Measurements from ENCODE around the gene NCBP3. TPM values are rescaled to one million over a fixed set of nuclear protein-coding genes. Genes with fewer than 3 reads are reported as not detected.

NCBP3 gene
- total and polyA plus RNA-seq, 2 of the 4 experiments (the other 2 are of a cell fraction) = 10.8 to 13.5 TPM

GRCh38 chr17:3755335-3756030 lies 90.6 kb downstream of the NCBP3 start:
- dilution Hi-C loops (cut with HindIII; ENCODE audit: low sequenced_read_pairs, unreplicated experiment) = no loop called here

More at GRCh38 chr17:3755335-3756030, 90.6 kb downstream of the NCBP3 start:
- no peak for DNase-seq
- WGBS, 2 experiments (ENCODE audit: extremely low coverage in 2 of 2, insufficient read length in 1 of 2) = 31% methylated on average over 6 of the region's 20 CpGs; no CpG with 5 or more reads in 1 of the 2 experiments
- H3K4me3 ChIP-seq (ENCODE audit: insufficient read depth, low read depth, low read length) = no peak overlapping the region
- no peak overlapping the region for H3K18ac ChIP-seq (ENCODE audit: low read depth, low read length)
- H3K23ac ChIP-seq (ENCODE audit: low read depth, low read length) = no peak overlapping the region
- no peak overlapping the region for H3K56ac ChIP-seq (ENCODE audit: extremely low read depth, insufficient read depth, low read length)
- H3K4me2 ChIP-seq (ENCODE audit: low read depth, low read length) = no peak overlapping the region
- no peaks in the 10 kb centered on the region for H3K36me3 ChIP-seq (ENCODE audit: control insufficient read depth, insufficient read depth, low read length)
- no peak overlapping the region for H3K9ac ChIP-seq (ENCODE audit: low read depth, low read length)
- no peak overlapping the region for H4K91ac ChIP-seq (ENCODE audit: insufficient read depth, low read depth, low read length)
- H4K5ac ChIP-seq (ENCODE audit: low read depth, low read length) = no peak overlapping the region
- H4K8ac ChIP-seq (ENCODE audit: low read depth in 2 of 2, low read length in 2 of 2) = no peak overlapping the region
- TF ChIP-seq CEBPB (IDR thresholded peaks at IDR 0.05; ENCODE audit: low read depth, low read length) (no peak), BHLHE40 (IDR thresholded peaks at IDR 0.05; ENCODE audit: low read depth, low read length) (no peak), RFX5 (IDR thresholded peaks at IDR 0.05; ENCODE audit: low read depth, low read length) (no peak), POLR2A (IDR thresholded peaks at IDR 0.05; ENCODE audit: low read depth, low read length) (no peak), FOS (IDR thresholded peaks at IDR 0.05; ENCODE audit: low read depth, low read length) (no peak), MAFK (IDR thresholded peaks at IDR 0.05; ENCODE audit: low read depth, low read length) (no peak), MAZ (IDR thresholded peaks at IDR 0.05; ENCODE audit: borderline replicate concordance, low read depth, low read length) (no peak), RAD21 (IDR thresholded peaks at IDR 0.05; ENCODE audit: low read length) (no peak), NFE2L2 (IDR thresholded peaks at IDR 0.05; ENCODE audit: low read depth, low read length) (no peak), SMC3 (IDR thresholded peaks at IDR 0.05; ENCODE audit: low read depth, low read length) (no peak), CHD1 (IDR thresholded peaks at IDR 0.05; ENCODE audit: low read depth, low read length) (no peak), MXI1 (IDR thresholded peaks at IDR 0.05; ENCODE audit: borderline replicate concordance, low read depth, low read length) (no peak), CTCF (conservative IDR thresholded peaks at IDR 0.05; ENCODE audit: low read depth, low read length) (no peak), RCOR1 (IDR thresholded peaks at IDR 0.05; ENCODE audit: insufficient replicate concordance, low read length) (no peak)
- TF ChIP-seq, protein P1, sequence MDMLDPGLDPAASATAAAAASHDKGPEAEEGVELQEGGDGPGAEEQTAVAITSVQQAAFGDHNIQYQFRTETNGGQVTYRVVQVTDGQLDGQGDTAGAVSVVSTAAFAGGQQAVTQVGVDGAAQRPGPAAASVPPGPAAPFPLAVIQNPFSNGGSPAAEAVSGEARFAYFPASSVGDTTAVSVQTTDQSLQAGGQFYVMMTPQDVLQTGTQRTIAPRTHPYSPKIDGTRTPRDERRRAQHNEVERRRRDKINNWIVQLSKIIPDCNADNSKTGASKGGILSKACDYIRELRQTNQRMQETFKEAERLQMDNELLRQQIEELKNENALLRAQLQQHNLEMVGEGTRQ (IDR thresholded peaks at IDR 0.05; ENCODE audit: low read depth, low read length) = no peak
- TF ChIP-seq, protein P2, sequence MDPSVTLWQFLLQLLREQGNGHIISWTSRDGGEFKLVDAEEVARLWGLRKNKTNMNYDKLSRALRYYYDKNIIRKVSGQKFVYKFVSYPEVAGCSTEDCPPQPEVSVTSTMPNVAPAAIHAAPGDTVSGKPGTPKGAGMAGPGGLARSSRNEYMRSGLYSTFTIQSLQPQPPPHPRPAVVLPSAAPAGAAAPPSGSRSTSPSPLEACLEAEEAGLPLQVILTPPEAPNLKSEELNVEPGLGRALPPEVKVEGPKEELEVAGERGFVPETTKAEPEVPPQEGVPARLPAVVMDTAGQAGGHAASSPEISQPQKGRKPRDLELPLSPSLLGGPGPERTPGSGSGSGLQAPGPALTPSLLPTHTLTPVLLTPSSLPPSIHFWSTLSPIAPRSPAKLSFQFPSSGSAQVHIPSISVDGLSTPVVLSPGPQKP (IDR thresholded peaks at IDR 0.05; ENCODE audit: borderline replicate concordance, low read depth, low read length) = no peak
- H3K14ac ChIP-seq (replicated peaks; ENCODE audit: low read depth, low read length) = no peak overlapping the region
- H3K9me1 ChIP-seq (ENCODE audit: insufficient read depth, low read length) = no peaks in the 10 kb centered on the region
- no peaks in the 10 kb centered on the region for H3K4me1 ChIP-seq (ENCODE audit: control insufficient read depth, insufficient read depth, low read length)
- peaks cover 11% of the 10 kb centered on the region for H3K9me3 ChIP-seq (ENCODE audit: control insufficient read depth, insufficient read depth, low read length)
- H3K27me3 ChIP-seq (ENCODE audit: control insufficient read depth, insufficient read depth, low read length) = peaks cover 41% of the 10 kb centered on the region
- H2AK9ac ChIP-seq (replicated peaks; ENCODE audit: low read depth, low read length, poor library complexity) = no peak overlapping the region
- H2BK15ac ChIP-seq (ENCODE audit: low read depth, low read length) = no peak overlapping the region
- no peak overlapping the region for H3K27ac ChIP-seq (ENCODE audit: insufficient read depth, low read length)
- no peak overlapping the region for H2AK5ac ChIP-seq (ENCODE audit: low read depth, low read length)
- no peak overlapping the region for H2BK5ac ChIP-seq (ENCODE audit: low read depth, low read length, poor library complexity, severe bottlenecking)
- ChIA-PET CTCF (no interaction called here), POLR2A (ENCODE audit: unreplicated experiment) (no interaction called here)
- no peak overlapping the region for H2BK120ac ChIP-seq (ENCODE audit: low read depth, low read length)
- no peaks in the 10 kb centered on the region for H4K20me1 ChIP-seq (ENCODE audit: insufficient read depth, low read length)
- H3K4ac ChIP-seq (ENCODE audit: low read depth, low read length) = no peak overlapping the region
- no TSS peak for BruUV-seq (replicated peaks)
- intact Hi-C loops (cut with micrococcal nuclease) = no loop called here
- H2BK20ac ChIP-seq (ENCODE audit: low read depth, low read length) = no peak overlapping the region
- in situ Hi-C loops (cut with MboI; ENCODE audit: low sequenced_read_pairs) = no loop called here
- H3K79me1 ChIP-seq (ENCODE audit: low read depth in 1 of 2, low read length in 2 of 2) = no peaks in the 10 kb centered on the region
- H2AFZ ChIP-seq (replicated peaks; ENCODE audit: low read length, poor library complexity) = no peak overlapping the region
- no peak for ATAC-seq (ENCODE audit: low read depth)

Data from IMR-90 (cell line).